GM23248 (cell line): ENCODE data around the gene TAPT1. TPM values are rescaled to one million over a fixed set of nuclear protein-coding genes. Genes with fewer than 3 reads are reported as not detected.

Experiments used
- DNase-seq: peaks from one replicate; pipeline ENCODE4 v3.0.0-alpha.2; 2015
- H2AFZ ChIP-seq: fragments of 200-600 bp; sonication (generic); 2 replicates; pipeline ENCODE4 v1.6.1; 2016; ENCODE audit warnings: antibody characterized with exemption
- H3F3A ChIP-seq: fragments of 200-600 bp; sonication (generic); 2 replicates; pipeline ENCODE4 v1.6.1; 2016; ENCODE audit warnings: mild to moderate bottlenecking, antibody characterized with exemption, mixed run types; ENCODE audit not compliant: insufficient read depth
- H3K27ac ChIP-seq: fragments of 200-600 bp; sonication (generic); 2 replicates; pipeline ENCODE4 v1.5.1; 2016; ENCODE audit warnings: mild to moderate bottlenecking
- H3K27me3 ChIP-seq: fragments of 200-600 bp; sonication (generic); replicated peaks from 2 replicates; pipeline ENCODE4 v1.6.1; 2016; ENCODE audit warnings: mild to moderate bottlenecking; ENCODE audit not compliant: insufficient read depth
- H3K36me3 ChIP-seq: fragments of 200-600 bp; sonication (generic); 2 replicates; pipeline ENCODE4 v1.6.1; 2016; ENCODE audit warnings: low read depth, mild to moderate bottlenecking
- H3K4me1 ChIP-seq: fragments of 200-600 bp; sonication (generic); 2 replicates; pipeline ENCODE4 v1.6.1; 2016; ENCODE audit warnings: mild to moderate bottlenecking; ENCODE audit not compliant: insufficient read depth
- H3K4me2 ChIP-seq: fragments of 200-600 bp; sonication (generic); one replicate; pipeline ENCODE4 v1.6.1; 2016; ENCODE audit warnings: mild to moderate bottlenecking; ENCODE audit not compliant: unreplicated experiment
- H3K4me3 ChIP-seq: fragments of 200-600 bp; sonication (generic); 2 replicates; pipeline ENCODE4 v1.5.1; 2016; ENCODE audit warnings: mild to moderate bottlenecking
- H3K79me2 ChIP-seq: fragments of 200-600 bp; sonication (generic); 2 replicates; pipeline ENCODE4 v1.6.1; 2016; ENCODE audit warnings: mild to moderate bottlenecking; ENCODE audit not compliant: insufficient read depth
- H3K9ac ChIP-seq: fragments of 200-600 bp; sonication (generic); 2 replicates; pipeline ENCODE4 v1.6.1; 2016; ENCODE audit warnings: mild to moderate bottlenecking
- H3K9me2 ChIP-seq: fragments of 200-600 bp; sonication (generic); 2 replicates; pipeline ENCODE4 v1.6.1; 2016; ENCODE audit warnings: mixed run types, mild to moderate bottlenecking, moderate library complexity; ENCODE audit not compliant: insufficient read depth
- H3K9me3 ChIP-seq: fragments of 200-600 bp; sonication (generic); one replicate; pipeline ENCODE4 v1.6.1; 2017; ENCODE audit warnings: low read depth
- H4K20me1 ChIP-seq: fragments of 200-600 bp; sonication (generic); 2 replicates; pipeline ENCODE4 v1.6.0; 2016; ENCODE audit not compliant: insufficient read depth
- EZH2 ChIP-seq: fragments of 200-600 bp; sonication (generic); IDR thresholded peaks from 2 replicates; pipeline ENCODE4 v1.6.1; 2018; ENCODE audit warnings: antibody characterized with exemption, mild to moderate bottlenecking; ENCODE audit not compliant: insufficient read depth, poor library complexity, severe bottlenecking
- EZH2phosphoT487 ChIP-seq: fragments of 200-600 bp; sonication (generic); IDR thresholded peaks from 2 replicates; pipeline ENCODE4 v1.6.1; 2018; ENCODE audit warnings: antibody characterized with exemption, moderate library complexity, mild to moderate bottlenecking, low read depth; ENCODE audit not compliant: insufficient read depth
- WGBS, 2 experiments: methylation state at CpG; one replicate each; pipeline ENCODE4 v1.1.6; 2015 to 2017; ENCODE audit warnings: low lambda C conversion rate in 2 of 2, low coverage in 1 of 2; ENCODE audit errors: missing lambda C conversion rate in 2 of 2; 5-methylcytosine and 5-hydroxymethylcytosine counted together
- in situ Hi-C: fragments of 300-500 bp; cut with MboI; formaldehyde crosslinking; loops from 2 replicates; pipeline ENCODE4 v1.15.0; 2020
- polyA plus RNA-seq: library from polyadenylated mRNA; unstranded; fragments of >200 nt; fragmentation: Nextera tagmentation; extraction: Ambion mirVana; gene quantifications from 2 replicates; pipeline ENCODE4 v1.2.1, GENCODE V29; 2016
- total RNA-seq: library from RNA; depleted of rRNA; stranded (reverse); fragments of >200 nt; shearing (Covaris generic); gene quantifications from 2 replicates; pipeline ENCODE4 v1.2.3, GENCODE V29; 2014

The TAPT1 gene
- total and polyA plus RNA-seq, 2 experiments from 2014 or later = 7.8 to 13.2 TPM

DNA sequence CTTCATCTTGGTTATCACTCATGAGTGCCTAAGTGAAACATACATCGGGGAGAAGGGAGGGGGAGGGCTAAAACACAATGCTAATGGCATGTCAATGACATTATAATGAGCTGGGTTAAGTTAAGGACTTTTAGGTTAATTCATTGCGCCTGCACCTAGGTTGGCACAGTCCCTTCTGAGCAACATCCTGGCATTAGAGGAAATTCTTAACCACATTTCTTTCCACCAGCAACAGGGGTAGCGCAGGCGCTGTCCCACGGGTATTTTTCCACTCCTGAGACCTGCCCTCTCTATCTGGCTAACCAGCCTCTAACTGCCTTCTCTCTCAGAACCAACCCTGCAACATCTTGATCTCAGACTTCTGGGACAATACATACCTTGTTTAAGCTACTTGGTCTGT lies 103.5 kb downstream of the TAPT1 start:
- Histone ChIP-seq H3K9me3 (no peaks in the 10 kb centered on the region), H3K9ac (no peak overlapping the region), H3K27me3 (peaks cover 40% of the 10 kb centered on the region), H3K27ac (no peak overlapping the region), H4K20me1 (no peaks in the 10 kb centered on the region), H3K9me2 (no peaks in the 10 kb centered on the region), H2AFZ (no peak overlapping the region), H3K4me1 (no peaks in the 10 kb centered on the region), H3K4me3 (no peak overlapping the region), H3K36me3 (no peaks in the 10 kb centered on the region), H3F3A (no peaks in the 10 kb centered on the region), H3K4me2 (no peak overlapping the region), H3K79me2 (no peaks in the 10 kb centered on the region)
- DNase-seq = no peak
- in situ Hi-C loops = no loop called here
- WGBS, 2 experiments = 77 to 91% methylated on average over 4 to 5 of the region's 5 CpGs
- TF ChIP-seq EZH2phosphoT487 (no peak), EZH2 (no peak)

DNA sequence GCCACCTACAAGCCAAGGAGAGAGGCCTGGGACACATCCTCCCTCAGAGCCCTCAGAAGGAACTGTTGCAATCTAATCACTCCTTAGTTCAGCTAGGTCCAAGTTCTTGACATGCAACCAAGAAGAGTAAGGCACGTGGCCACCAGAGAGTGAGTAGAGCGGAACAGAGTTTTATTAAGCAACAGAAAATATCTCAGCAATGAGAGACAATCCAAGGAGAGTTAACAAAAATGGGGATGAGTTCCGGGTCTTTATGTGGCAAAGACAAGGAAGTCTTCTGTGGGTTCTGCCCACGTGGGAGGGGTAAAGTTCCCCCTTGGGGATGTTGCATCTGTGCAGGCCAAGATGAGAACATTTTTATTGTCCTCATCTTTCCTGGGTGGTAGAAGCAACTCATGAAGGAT lies 104.0 kb downstream of the TAPT1 start:
- WGBS, 2 experiments = 32 to 33% methylated on average over 4 of the region's 4 CpGs
- H3K9me3 ChIP-seq = no peaks in the 10 kb centered on the region
- H3K9ac ChIP-seq = no peak overlapping the region
- H3K27me3 ChIP-seq = peaks cover 45% of the 10 kb centered on the region
- no peaks in the 10 kb centered on the region for H3K4me1 ChIP-seq
- in situ Hi-C loops = no loop called here
- no peaks in the 10 kb centered on the region for H4K20me1 ChIP-seq
- no peaks in the 10 kb centered on the region for H3F3A ChIP-seq
- no peak overlapping the region for H3K4me3 ChIP-seq
- no peak overlapping the region for H3K27ac ChIP-seq
- no peaks in the 10 kb centered on the region for H3K36me3 ChIP-seq
- H3K4me2 ChIP-seq = no peak overlapping the region
- DNase-seq = no peak
- no peaks in the 10 kb centered on the region for H3K9me2 ChIP-seq
- no peaks in the 10 kb centered on the region for H3K79me2 ChIP-seq
- H2AFZ ChIP-seq = no peak overlapping the region
- no peak for TF ChIP-seq EZH2
- no peak for TF ChIP-seq EZH2phosphoT487

- in situ Hi-C loops = no loop called here
- H3K9me2 ChIP-seq = no peaks in the 10 kb centered on the region
- no peak overlapping the region for H2AFZ ChIP-seq
- 21 to 22% methylated on average over 4 of the region's 4 CpGs for WGBS, 2 experiments
- H3K9me3 ChIP-seq = no peaks in the 10 kb centered on the region
- H3K9ac ChIP-seq = no peak overlapping the region
- no peaks in the 10 kb centered on the region for H3K4me1 ChIP-seq
- H4K20me1 ChIP-seq = no peaks in the 10 kb centered on the region
- H3K4me3 ChIP-seq = no peak overlapping the region
- H3K27me3 ChIP-seq = peaks cover 44% of the 10 kb centered on the region
- H3K4me2 ChIP-seq = no peak overlapping the region
- H3K36me3 ChIP-seq = no peaks in the 10 kb centered on the region
- H3K27ac ChIP-seq = no peak overlapping the region
- no peaks in the 10 kb centered on the region for H3F3A ChIP-seq
- no peak for TF ChIP-seq EZH2phosphoT487
- no peak for TF ChIP-seq EZH2
- no peak for DNase-seq
- H3K79me2 ChIP-seq = no peaks in the 10 kb centered on the region
These were observed 105.6 kb downstream of the TAPT1 start for GRCh38 chr4:16120720-16121119.

DNA sequence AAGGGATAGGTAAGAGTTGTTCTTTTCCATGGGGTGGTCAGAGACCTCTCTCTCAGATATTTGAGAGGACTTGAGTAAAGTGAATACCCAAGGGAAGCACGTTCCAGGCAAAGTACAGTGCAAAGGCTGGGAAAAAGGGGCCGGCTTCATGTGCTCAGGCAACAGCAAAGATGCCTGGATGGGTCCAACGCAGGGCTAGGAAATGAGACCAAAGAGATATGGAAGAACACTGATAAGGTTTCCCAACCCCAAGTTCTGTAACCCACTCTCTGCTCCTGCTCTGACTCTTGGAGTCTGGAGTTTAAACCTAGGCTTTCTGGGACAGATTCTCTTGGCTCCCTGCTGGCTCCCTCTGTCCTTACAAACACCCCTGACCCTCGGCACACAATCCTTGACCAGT lies 106.3 kb downstream of the TAPT1 start:
- in situ Hi-C loops = no loop called here
- H3K9me2 ChIP-seq = no peaks in the 10 kb centered on the region
- H3K4me1 ChIP-seq = no peaks in the 10 kb centered on the region
- WGBS, 2 experiments = 37 to 40% methylated on average over 4 of the region's 4 CpGs
- no peaks in the 10 kb centered on the region for H4K20me1 ChIP-seq
- no peak overlapping the region for H2AFZ ChIP-seq
- TF ChIP-seq EZH2phosphoT487 (no peak), EZH2 (no peak)
- H3F3A ChIP-seq = no peaks in the 10 kb centered on the region
- H3K4me3 ChIP-seq = no peak overlapping the region
- no peak for DNase-seq
- H3K4me2 ChIP-seq = no peak overlapping the region
- no peaks in the 10 kb centered on the region for H3K36me3 ChIP-seq
- H3K9me3 ChIP-seq = no peaks in the 10 kb centered on the region
- peaks cover 44% of the 10 kb centered on the region for H3K27me3 ChIP-seq
- H3K9ac ChIP-seq = no peak overlapping the region
- no peaks in the 10 kb centered on the region for H3K79me2 ChIP-seq
- H3K27ac ChIP-seq = no peak overlapping the region

DNA sequence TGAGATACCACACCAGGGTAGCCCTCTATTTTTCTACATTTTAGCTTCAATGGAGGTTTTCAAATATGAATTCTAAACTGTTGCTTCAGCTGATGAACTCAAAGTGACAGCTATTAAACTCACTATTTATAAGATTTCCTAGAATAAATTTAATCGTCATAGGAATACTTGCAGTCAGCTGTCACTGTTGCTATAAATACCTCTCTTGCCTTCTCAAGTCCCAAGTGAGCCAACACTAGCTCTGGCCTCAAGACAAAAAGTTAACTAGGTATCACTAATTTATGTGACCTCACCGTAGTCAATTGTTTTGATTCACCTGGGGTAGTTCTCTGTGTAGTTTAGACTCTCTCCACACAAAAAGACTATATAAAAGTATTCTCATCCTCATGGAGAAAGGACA lies 108.2 kb downstream of the TAPT1 start:
- WGBS, 2 experiments = 1 to 7% methylated on average over 2 of the region's 2 CpGs
- Histone ChIP-seq H3K9ac (no peak overlapping the region), H2AFZ (no peak overlapping the region), H3K27ac (no peak overlapping the region), H3K4me3 (no peak overlapping the region), H3K9me3 (no peaks in the 10 kb centered on the region), H3K4me2 (no peak overlapping the region), H3K4me1 (no peaks in the 10 kb centered on the region), H3K27me3 (peaks cover 38% of the 10 kb centered on the region), H3F3A (no peaks in the 10 kb centered on the region), H3K9me2 (no peaks in the 10 kb centered on the region), H3K36me3 (no peaks in the 10 kb centered on the region), H3K79me2 (no peaks in the 10 kb centered on the region), H4K20me1 (no peaks in the 10 kb centered on the region)
- DNase-seq = no peak
- TF ChIP-seq EZH2 (no peak), EZH2phosphoT487 (no peak)
- in situ Hi-C loops = no loop called here
